Right kidney (tissue), 1 donor: ENCODE measurements around the gene CLIC1.

ENCODE experiments used
- DNase-seq: peaks from one replicate; pipeline ENCODE4 v3.0.0-alpha.2; 2016

Gene CLIC1

GRCh38 chr6:31702405-31702818, 33.9 kb downstream of the CLIC1 start:
- no peak for DNase-seq

GRCh38 chr6:31701666-31702404, 34.5 kb downstream of the CLIC1 start:
- DNase-seq: no peak

DNA sequence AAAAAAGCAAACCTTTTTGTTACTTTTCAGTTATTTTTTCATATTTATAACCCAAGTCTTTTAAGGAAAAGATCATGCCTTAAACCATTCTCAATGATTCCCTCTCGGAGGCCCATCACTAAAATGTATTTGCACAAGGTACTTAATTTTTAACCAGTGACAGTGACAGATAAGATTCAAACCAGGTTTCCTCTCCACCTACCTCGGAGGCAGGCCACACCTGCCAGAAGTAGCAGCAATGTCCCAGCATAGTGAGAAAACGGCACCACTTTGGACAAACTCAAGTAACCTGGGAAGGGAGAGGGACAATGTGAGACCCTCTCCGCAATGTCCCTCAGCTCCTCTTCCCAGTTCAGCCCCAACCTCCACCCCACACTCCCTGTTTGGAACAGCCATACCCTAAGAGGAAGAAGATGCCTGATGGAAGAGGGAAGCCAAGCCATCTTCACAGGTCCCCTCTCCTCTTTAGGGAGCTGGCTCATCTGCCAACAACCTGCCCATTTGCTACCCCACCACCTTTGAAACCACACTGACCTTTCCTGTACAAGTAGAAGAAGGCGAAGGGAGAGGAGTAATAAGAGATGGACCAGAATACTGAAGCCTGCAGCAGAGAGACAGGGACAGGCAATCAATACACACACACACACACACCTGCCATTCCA, 35.5 kb downstream of the CLIC1 start:
- DNase-seq: no peak

- no peak for DNase-seq
Observed at GRCh38 chr6:31697555-31697954, 38.8 kb downstream of the CLIC1 start.

- no peak for DNase-seq
Observed at GRCh38 chr6:31693535-31693934, 42.8 kb downstream of the CLIC1 start.

- no peak for DNase-seq
Observed at GRCh38 chr6:31692886-31693285, 43.4 kb downstream of the CLIC1 start.

- DNase-seq: no peak
Observed at GRCh38 chr6:31692353-31692752, 44.0 kb downstream of the CLIC1 start.

DNA sequence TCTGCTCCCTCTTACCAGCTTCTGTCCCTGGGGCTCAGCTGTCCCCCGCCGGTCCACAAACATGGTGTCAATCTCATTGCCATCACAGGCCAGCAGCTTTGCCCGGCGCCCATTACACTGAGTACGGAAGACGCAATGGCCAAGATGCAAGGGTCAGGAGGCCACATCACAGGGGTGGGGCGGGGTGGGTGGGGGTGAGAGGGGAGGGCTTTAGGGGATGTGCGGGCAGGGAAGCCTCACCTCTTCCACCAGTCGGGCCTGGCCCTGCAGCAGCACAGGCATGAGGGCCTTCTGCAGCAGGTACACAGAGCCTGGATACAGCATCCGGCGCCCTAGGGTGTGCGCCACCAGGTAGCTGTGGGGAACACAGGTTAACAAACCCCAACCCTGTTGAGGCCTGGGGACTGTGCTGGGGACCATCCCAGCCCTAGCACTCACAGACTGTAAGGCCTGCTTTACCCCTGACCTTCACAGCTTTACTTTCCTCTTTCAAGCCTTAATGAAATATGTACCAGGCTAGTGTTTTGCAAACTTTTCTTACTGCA, 44.7 kb downstream of the CLIC1 start:
- no peak for DNase-seq

GRCh38 chr6:31691078-31691463, 45.3 kb downstream of the CLIC1 start:
- no peak for DNase-seq

GRCh38 chr6:31690231-31691077, 45.9 kb downstream of the CLIC1 start:
- DNase-seq: no peak

DNA sequence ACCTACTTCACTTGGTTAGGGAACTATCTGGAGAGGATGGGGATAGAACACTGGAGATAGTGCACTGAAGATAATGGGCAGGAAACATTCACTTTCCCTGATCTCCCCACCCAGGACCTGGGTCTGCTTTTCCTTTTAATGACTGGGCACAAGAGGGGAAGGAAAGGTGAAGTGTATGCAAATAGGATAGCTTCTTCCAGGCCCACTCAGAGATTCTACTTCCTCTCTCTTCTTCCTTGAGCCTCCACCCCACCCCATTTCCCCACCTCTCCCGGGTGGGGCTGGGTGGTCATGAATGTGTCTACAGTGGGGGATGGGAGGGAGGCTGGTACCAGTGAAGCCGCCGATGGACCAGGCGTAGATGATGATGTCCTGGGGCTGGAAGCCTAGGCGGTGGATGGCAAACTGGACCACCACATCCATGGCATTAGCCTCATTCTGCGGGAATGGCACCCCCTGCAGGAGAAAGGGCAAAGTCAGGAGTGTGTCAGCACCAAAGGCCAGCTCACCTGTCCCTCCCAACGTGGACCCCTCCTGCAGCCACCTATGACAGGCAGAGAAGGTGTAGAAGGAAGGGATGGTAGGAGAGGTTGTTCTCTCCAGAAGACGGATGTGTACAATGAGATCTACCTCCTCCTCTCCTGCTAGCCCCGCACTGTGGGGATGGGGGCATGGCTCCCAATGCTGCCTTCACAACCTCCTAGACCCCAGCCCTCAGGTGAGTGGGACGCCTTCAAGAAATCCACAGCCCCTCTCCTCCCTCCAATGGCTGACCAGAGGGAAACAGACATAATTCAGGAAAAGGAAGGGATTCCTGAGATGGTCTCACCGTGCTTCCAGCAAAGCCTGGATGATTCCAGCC, 46.9 kb downstream of the CLIC1 start:
- no peak for DNase-seq

DNA sequence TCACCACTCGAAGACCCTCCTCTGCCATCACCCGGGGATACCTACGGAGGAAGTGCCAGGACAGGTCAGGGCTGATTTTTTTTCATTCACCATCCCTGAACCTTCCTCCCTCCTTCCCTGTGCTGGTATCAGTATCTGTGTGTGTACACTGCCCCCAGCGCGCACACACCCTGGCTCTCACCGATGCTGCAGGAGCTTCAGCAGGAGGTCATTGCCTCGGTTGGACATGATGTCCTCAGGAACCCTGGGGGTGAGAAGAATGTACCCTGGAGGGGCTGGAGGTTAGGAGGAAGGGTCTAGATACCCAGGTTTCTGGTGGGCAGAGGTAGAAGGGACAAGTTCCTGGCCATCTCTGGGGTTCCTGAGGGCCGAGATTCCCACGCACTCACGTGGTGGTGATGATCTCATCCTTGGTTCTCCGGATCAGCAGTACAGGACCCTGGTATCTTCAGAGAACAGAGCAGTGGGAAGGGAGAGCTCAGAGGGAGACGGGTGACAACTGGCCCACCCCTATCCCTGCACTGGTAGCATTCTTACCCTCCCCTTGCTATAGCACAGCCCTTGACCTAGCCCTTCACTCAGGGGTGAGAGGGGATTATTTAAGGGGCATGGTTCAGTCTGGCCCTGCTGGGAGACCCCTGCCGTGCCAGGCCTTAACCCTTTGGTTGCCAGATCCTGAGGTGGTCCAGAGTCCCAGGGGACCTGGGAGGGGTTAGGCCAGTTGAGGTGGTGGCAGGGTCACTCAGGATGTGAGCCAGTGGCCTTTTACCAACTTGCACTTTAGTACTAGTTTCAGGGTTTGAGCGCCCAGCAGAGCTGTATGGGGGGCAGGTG, 48.3 kb downstream of the CLIC1 start:
- no peak for DNase-seq

- no peak for DNase-seq
Observed at GRCh38 chr6:31687321-31687720, 49.0 kb downstream of the CLIC1 start.

DNA sequence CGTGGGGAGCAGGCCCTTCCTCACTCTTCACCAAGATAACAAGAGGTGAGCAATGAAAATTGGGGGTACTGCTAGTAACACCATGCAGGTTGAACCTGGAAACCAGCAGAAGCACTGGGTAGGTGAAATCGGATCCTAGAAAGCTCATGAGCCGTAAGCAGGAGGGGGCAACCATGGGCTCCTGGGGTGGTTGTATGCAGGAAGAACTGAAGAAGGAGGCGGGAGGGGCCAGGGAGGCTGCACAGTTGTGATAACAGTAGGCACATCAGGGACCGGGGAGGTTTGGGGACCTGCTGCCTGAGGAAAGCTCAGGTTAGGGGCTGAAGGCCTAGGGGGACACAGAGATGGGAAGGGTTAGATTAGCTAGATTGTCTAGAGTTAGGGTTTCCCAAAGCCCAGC, 49.8 kb downstream of the CLIC1 start:
- DNase-seq: no peak

- no peak for DNase-seq
Observed at GRCh38 chr6:31683591-31683990, 52.7 kb downstream of the CLIC1 start.

DNA sequence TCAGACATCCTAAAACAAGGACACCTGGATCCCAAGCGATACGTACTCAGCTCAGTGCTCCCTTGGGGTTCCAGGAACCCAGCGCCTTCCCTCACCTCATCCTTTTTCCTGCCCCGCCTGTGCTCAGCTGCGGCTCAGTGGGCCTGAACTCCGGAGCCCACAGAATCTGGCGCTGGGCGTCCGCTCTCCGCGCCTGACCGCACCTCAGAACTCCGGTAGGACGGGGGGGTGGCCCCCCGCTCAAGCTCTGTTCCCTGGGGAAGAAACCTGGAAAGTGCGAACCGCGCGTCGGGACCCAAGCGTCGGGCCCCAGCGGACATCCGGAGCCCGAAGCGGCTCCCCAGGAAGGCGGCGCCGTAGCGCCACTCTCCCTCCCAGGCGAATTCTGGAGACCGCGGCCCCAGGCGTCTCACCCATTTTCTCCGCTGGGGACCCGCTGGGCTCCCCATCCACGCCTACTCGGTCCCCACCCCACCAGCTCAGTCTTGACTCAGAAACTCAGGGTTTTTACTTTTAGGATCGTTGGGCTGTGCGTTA, 55.1 kb downstream of the CLIC1 start:
- peak; percentile 85 for DNase-seq
